ENCODE data around the gene PRKN. TPM values are rescaled to one million over a fixed set of nuclear protein-coding genes. Genes with fewer than 3 reads are reported as not detected.

PRKN gene
- total RNA-seq, 2 donors from 2014 or later = 3.3 to 4.8 TPM

GRCh38 chr6:162147281-162147680, 580.3 kb downstream of the PRKN start:
- Histone ChIP-seq H3K4me1 (ENCODE audit: control insufficient read depth, insufficient read depth, low read length) (no peaks in the 10 kb centered on the region), H3K4me3 (ENCODE audit: low read length) (no peak overlapping the region), H3K27ac (ENCODE audit: low read depth, low read length) (no peak overlapping the region), H3K9me3 (ENCODE audit: control insufficient read depth, low read length) (no peaks in the 10 kb centered on the region), H3K36me3 (ENCODE audit: control insufficient read depth, insufficient read depth, low read length) (no peaks in the 10 kb centered on the region), H3K9ac (ENCODE audit: extremely low read depth, low read length, poor library complexity, severe bottlenecking) (no peak overlapping the region), H3K27me3 (ENCODE audit: control insufficient read depth, insufficient read depth, low read length, poor library complexity, severe bottlenecking) (no peaks in the 10 kb centered on the region)
- DNase-seq = no peak
- Mint-ChIP-seq H3K4me3 (no peak overlapping the region), H3K27me3 (ENCODE audit: insufficient read depth) (no peaks in the 10 kb centered on the region), H3K4me1 (no peaks in the 10 kb centered on the region), H3K9me3 (no peaks in the 10 kb centered on the region), H3K36me3 (ENCODE audit: low read depth) (no peaks in the 10 kb centered on the region), H3K27ac (no peak overlapping the region)
- WGBS, 2 experiments (ENCODE audit: insufficient coverage in 1 of 2, insufficient read length in 1 of 2) = 100% methylated on average over 1 of the region's 1 CpG; no CpG with 5 or more reads in 1 of the 2 experiments
- TF ChIP-seq CTCF (conservative IDR thresholded peaks at IDR 0.05) = no peak

DNA sequence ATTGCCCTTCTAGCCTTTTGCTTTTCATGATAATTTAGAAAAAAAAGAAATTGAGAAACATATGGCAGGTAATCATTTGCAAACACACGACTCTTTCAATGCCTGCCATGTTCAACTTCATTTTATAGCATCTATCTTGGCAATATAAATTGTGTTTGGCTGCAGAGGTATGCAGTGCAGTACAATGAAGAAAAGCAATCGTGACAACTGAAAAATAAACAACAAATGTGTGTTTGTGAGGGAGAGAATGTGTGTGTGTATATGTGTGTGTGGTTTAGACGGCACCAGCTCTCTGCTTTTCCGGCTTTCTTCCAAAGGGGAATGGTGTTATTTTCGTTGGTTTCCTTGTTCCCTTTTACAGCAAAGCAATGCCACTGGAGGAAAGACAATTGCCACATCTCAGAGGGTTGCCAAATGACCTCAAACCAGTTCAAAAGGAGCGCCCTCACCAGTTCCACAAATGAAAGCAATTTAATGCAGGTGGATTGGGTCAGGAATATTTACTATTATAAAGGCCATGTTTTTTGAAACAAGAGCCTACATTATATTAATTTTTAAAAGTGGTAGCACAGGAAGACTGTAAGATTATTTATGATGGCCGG, 587.2 kb downstream of the PRKN start:
- Histone ChIP-seq H3K9ac (ENCODE audit: extremely low read depth, low read length, poor library complexity, severe bottlenecking) (no peak overlapping the region), H3K27me3 (ENCODE audit: control insufficient read depth, insufficient read depth, low read length, poor library complexity, severe bottlenecking) (no peaks in the 10 kb centered on the region), H3K36me3 (ENCODE audit: control insufficient read depth, insufficient read depth, low read length) (no peaks in the 10 kb centered on the region), H3K4me3 (ENCODE audit: low read length) (no peak overlapping the region), H3K9me3 (ENCODE audit: control insufficient read depth, low read length) (no peaks in the 10 kb centered on the region), H3K4me1 (ENCODE audit: control insufficient read depth, insufficient read depth, low read length) (no peaks in the 10 kb centered on the region), H3K27ac (ENCODE audit: low read depth, low read length) (no peak overlapping the region)
- Mint-ChIP-seq H3K9me3 (peaks cover 13% of the 10 kb centered on the region), H3K36me3 (ENCODE audit: low read depth) (no peaks in the 10 kb centered on the region), H3K27me3 (ENCODE audit: insufficient read depth) (no peaks in the 10 kb centered on the region), H3K4me3 (no peak overlapping the region), H3K27ac (no peak overlapping the region), H3K4me1 (no peaks in the 10 kb centered on the region)
- WGBS, 2 experiments (ENCODE audit: insufficient coverage in 1 of 2, insufficient read length in 1 of 2) = 90 to 92% methylated on average over 5 to 7 of the region's 7 CpGs
- no peak for DNase-seq
- TF ChIP-seq CTCF (conservative IDR thresholded peaks at IDR 0.05) = no peak

- H3K36me3 ChIP-seq (ENCODE audit: control insufficient read depth, insufficient read depth, low read length) = no peaks in the 10 kb centered on the region
- no peaks in the 10 kb centered on the region for H3K9me3 ChIP-seq (ENCODE audit: control insufficient read depth, low read length)
- no peak overlapping the region for H3K27ac Mint-ChIP-seq
- H3K36me3 Mint-ChIP-seq (ENCODE audit: low read depth) = no peaks in the 10 kb centered on the region
- 85 to 90% methylated on average over 2 to 5 of the region's 5 CpGs for WGBS, 2 experiments (ENCODE audit: insufficient coverage in 1 of 2, insufficient read length in 1 of 2)
- no peaks in the 10 kb centered on the region for H3K27me3 ChIP-seq (ENCODE audit: control insufficient read depth, insufficient read depth, low read length, poor library complexity, severe bottlenecking)
- no peaks in the 10 kb centered on the region for H3K9me3 Mint-ChIP-seq
- H3K4me1 Mint-ChIP-seq = peaks cover 3% of the 10 kb centered on the region
- DNase-seq = no peak
- H3K9ac ChIP-seq (ENCODE audit: extremely low read depth, low read length, poor library complexity, severe bottlenecking) = no peak overlapping the region
- no peaks in the 10 kb centered on the region for H3K4me1 ChIP-seq (ENCODE audit: control insufficient read depth, insufficient read depth, low read length)
- no peak for TF ChIP-seq CTCF (conservative IDR thresholded peaks at IDR 0.05)
- no peak overlapping the region for H3K4me3 ChIP-seq (ENCODE audit: low read length)
- no peak overlapping the region for H3K4me3 Mint-ChIP-seq
- no peaks in the 10 kb centered on the region for H3K27me3 Mint-ChIP-seq (ENCODE audit: insufficient read depth)
- H3K27ac ChIP-seq (ENCODE audit: low read depth, low read length) = no peak overlapping the region
Measured at GRCh38 chr6:162125659-162126058, 601.9 kb downstream of the PRKN start.

Measured in endodermal cell (in vitro differentiated cells).